ENCODE data around the gene RB1.

The RB1 gene

GRCh38 chr13:48303359-48304142 is at the start of gene RB1:
Gene RB1 (plus strand): TSS chr13:48303751. CDS start chr13:48303913, 162 bp downstream.
- H3K27ac ChIP-seq: peak within 1 kb of the TSS; percentile 93 to 100 (median 98)

GRCh38 chr13:48253849-48254248 is 49.7 kb upstream of the RB1 start:
- no peak overlapping the region for H3K4me3 ChIP-seq
- no peak overlapping the region for H3K27ac ChIP-seq

More at GRCh38 chr13:48303359-48304142, at the start of gene RB1:
- peak within 1 kb of the TSS; percentile 75 to 97 (median 94) for H3K4me3 ChIP-seq

GRCh38 chr13:48255090-48255489 is 48.5 kb upstream of the RB1 start:
- Histone ChIP-seq H3K4me3 (no peak overlapping the region), H3K27ac (no peak overlapping the region)

GRCh38 chr13:48255954-48256353 is 47.6 kb upstream of the RB1 start:
- no peak overlapping the region for H3K4me3 ChIP-seq
- no peak overlapping the region for H3K27ac ChIP-seq

- H3K4me3 ChIP-seq: no peak overlapping the region
- H3K27ac ChIP-seq: no peak overlapping the region
These were observed 45.5 kb upstream of the RB1 start for GRCh38 chr13:48258002-48258401.

GRCh38 chr13:48258430-48258829 is 45.1 kb upstream of the RB1 start:
- Histone ChIP-seq H3K4me3 (no peak overlapping the region), H3K27ac (no peak overlapping the region)

GRCh38 chr13:48260970-48261369 is 42.6 kb upstream of the RB1 start:
- Histone ChIP-seq H3K27ac (no peak overlapping the region), H3K4me3 (no peak overlapping the region)

GRCh38 chr13:48263196-48263595 is 40.4 kb upstream of the RB1 start:
- Histone ChIP-seq H3K27ac (peak overlapping the region in 1 of 21 experiments; percentile 28), H3K4me3 (no peak overlapping the region)

- H3K4me3 ChIP-seq: no peak overlapping the region
- no peak overlapping the region for H3K27ac ChIP-seq
These were observed 39.5 kb upstream of the RB1 start for GRCh38 chr13:48264058-48264457.

GRCh38 chr13:48265217-48265815 is 38.2 kb upstream of the RB1 start:
- Histone ChIP-seq H3K4me3 (no peak overlapping the region), H3K27ac (no peak overlapping the region)

GRCh38 chr13:48266150-48266549 is 37.4 kb upstream of the RB1 start:
- Histone ChIP-seq H3K27ac (no peak overlapping the region), H3K4me3 (no peak overlapping the region)

GRCh38 chr13:48266701-48267639 is 36.6 kb upstream of the RB1 start:
- Histone ChIP-seq H3K4me3 (no peak overlapping the region), H3K27ac (peak overlapping the region in 1 of 21 experiments; percentile 2)

GRCh38 chr13:48268019-48268418 is 35.5 kb upstream of the RB1 start:
- Histone ChIP-seq H3K27ac (no peak overlapping the region), H3K4me3 (no peak overlapping the region)

- Histone ChIP-seq H3K4me3 (no peak overlapping the region), H3K27ac (no peak overlapping the region)
These were observed 30.2 kb upstream of the RB1 start for GRCh38 chr13:48273346-48273745.

- no peak overlapping the region for H3K27ac ChIP-seq
- no peak overlapping the region for H3K4me3 ChIP-seq
These were observed 28.0 kb upstream of the RB1 start for GRCh38 chr13:48275507-48275906.

- Histone ChIP-seq H3K4me3 (no peak overlapping the region), H3K27ac (no peak overlapping the region)
These were observed 24.7 kb upstream of the RB1 start for GRCh38 chr13:48278806-48279205.

GRCh38 chr13:48281556-48281955 is 22.0 kb upstream of the RB1 start:
- Histone ChIP-seq H3K4me3 (no peak overlapping the region), H3K27ac (no peak overlapping the region)

GRCh38 chr13:48291730-48292129 is 11.8 kb upstream of the RB1 start:
- Histone ChIP-seq H3K27ac (no peak overlapping the region), H3K4me3 (no peak overlapping the region)

- no peak overlapping the region for H3K27ac ChIP-seq
These were observed 10.9 kb upstream of the RB1 start for GRCh38 chr13:48292650-48293049.

GRCh38 chr13:48294653-48295052 is 8.9 kb upstream of the RB1 start:
- no peak overlapping the region for H3K27ac ChIP-seq
- no peak overlapping the region for H3K4me3 ChIP-seq

More at GRCh38 chr13:48292650-48293049, 10.9 kb upstream of the RB1 start:
- H3K4me3 ChIP-seq: no peak overlapping the region
